CD14-positive monocyte (primary cell): ENCODE data around the gene HHIP. TPM values are rescaled to one million over a fixed set of nuclear protein-coding genes. Genes with fewer than 3 reads are reported as not detected.

Source experiments
- DNase-seq, 3 donors: peaks; one replicate each; pipeline ENCODE4 v3.0.0-alpha.2; 2011 to 2022
- H2AFZ ChIP-seq: 2 replicates; pipeline ENCODE4 v1.6.0; 2012; ENCODE audit warnings: mild to moderate bottlenecking, low read depth, low read length, inconsistent platforms; ENCODE audit not compliant: insufficient read depth, poor library complexity, severe bottlenecking
- H3K27ac ChIP-seq, 2 donors: 1 replicate in 1 of 2; 2 replicates in 1 of 2; pipeline ENCODE4 v1.5.1; 2012 to 2013; ENCODE audit warnings: low read length in 2 of 2, control low read depth in 1 of 2, inconsistent platforms in 1 of 2, low read depth in 1 of 2, mild to moderate bottlenecking in 1 of 2
- H3K27me3 ChIP-seq, 2 donors: one replicate each; pipeline versions ENCODE4 v1.6.0 to v1.6.1; 2011 to 2013; ENCODE audit warnings: low read length in 2 of 2; ENCODE audit not compliant: control insufficient read depth in 2 of 2, insufficient read depth in 2 of 2
- H3K36me3 ChIP-seq, 2 donors: replicated peaks in 1 of 2; 1 replicate in 1 of 2; 2 replicates in 1 of 2; pipeline versions ENCODE4 v1.5.1 to v1.6.1; 2012 to 2013; ENCODE audit warnings: low read length in 2 of 2, control low read depth in 1 of 2, inconsistent platforms in 1 of 2, mild to moderate bottlenecking in 1 of 2; ENCODE audit not compliant: insufficient read depth in 2 of 2, control insufficient read depth in 1 of 2
- H3K4me1 ChIP-seq, 2 donors: 1 replicate in 1 of 2; 2 replicates in 1 of 2; pipeline versions ENCODE4 v1.5.1 to v1.6.1; 2012 to 2013; ENCODE audit warnings: low read length in 2 of 2, control low read depth in 1 of 2, inconsistent platforms in 1 of 2, mild to moderate bottlenecking in 1 of 2, moderate library complexity in 1 of 2; ENCODE audit not compliant: insufficient read depth in 2 of 2, control insufficient read depth in 1 of 2
- H3K4me2 ChIP-seq: replicated peaks from 2 replicates; pipeline ENCODE3; 2012; ENCODE audit warnings: low read length, moderate library complexity, mild to moderate bottlenecking; ENCODE audit not compliant: poor library complexity, severe bottlenecking; ENCODE audit errors: extremely low read depth
- H3K4me3 ChIP-seq, 3 experiments: fragments of 200-600 bp in 1 of 3; sonication (generic) in 1 of 3; replicated peaks in 1 of 3; 1 replicate in 2 of 3; 2 replicates in 1 of 3; pipeline ENCODE4 v1.5.1; 2011 to 2013; ENCODE audit warnings: low read length in 3 of 3, mild to moderate bottlenecking in 3 of 3, control low read depth in 2 of 3, low read depth in 2 of 3, inconsistent platforms in 1 of 3, moderate library complexity in 1 of 3
- H3K79me2 ChIP-seq: 2 replicates; pipeline ENCODE4 v1.6.0; 2012; ENCODE audit warnings: mild to moderate bottlenecking, control low read depth, inconsistent platforms, low read length, moderate library complexity; ENCODE audit not compliant: insufficient read depth
- H3K9ac ChIP-seq: 2 replicates; pipeline ENCODE4 v1.6.0; 2017; ENCODE audit warnings: low read length, mild to moderate bottlenecking; ENCODE audit not compliant: insufficient read depth, poor library complexity, severe bottlenecking
- H3K9me3 ChIP-seq, 2 donors: replicated peaks in 1 of 2; 1 replicate in 1 of 2; 2 replicates in 1 of 2; pipeline versions ENCODE4 v1.5.1 to v1.6.1; 2012 to 2013; ENCODE audit warnings: low read length in 2 of 2, control low read depth in 1 of 2; ENCODE audit not compliant: control insufficient read depth in 1 of 2, insufficient read depth in 1 of 2
- H4K20me1 ChIP-seq: 2 replicates; pipeline ENCODE4 v1.6.0; 2012; ENCODE audit warnings: mild to moderate bottlenecking, low read length, control low read depth, moderate library complexity; ENCODE audit not compliant: insufficient read depth
- H3K27ac Mint-ChIP-seq, 7 donors: one replicate each; pipeline ENCODE4 v1.8.0; 2020; ENCODE audit warnings: mild to moderate bottlenecking in 7 of 7, mixed read lengths in 7 of 7, moderate library complexity in 6 of 7, inconsistent platforms in 2 of 7
- H3K27me3 Mint-ChIP-seq, 3 donors: one replicate each; pipeline ENCODE4 v1.8.0; 2021 to 2022; ENCODE audit warnings: low read depth in 3 of 3, mild to moderate bottlenecking in 3 of 3, mixed read lengths in 3 of 3, moderate library complexity in 3 of 3, inconsistent platforms in 1 of 3
- H3K36me3 Mint-ChIP-seq, 2 donors: one replicate each; pipeline ENCODE4 v1.8.0; 2020; ENCODE audit warnings: mixed read lengths in 2 of 2, inconsistent platforms in 1 of 2, mild to moderate bottlenecking in 1 of 2
- H3K4me1 Mint-ChIP-seq: one replicate; pipeline ENCODE4 v1.8.0; 2020; ENCODE audit warnings: mild to moderate bottlenecking, mixed read lengths
- H3K4me3 Mint-ChIP-seq, 2 donors: one replicate each; pipeline ENCODE4 v1.8.0; 2020; ENCODE audit warnings: mild to moderate bottlenecking in 2 of 2, mixed read lengths in 2 of 2, moderate library complexity in 1 of 2
- H3K9me3 Mint-ChIP-seq, 7 donors: one replicate each; pipeline ENCODE4 v1.8.0; 2020 to 2022; ENCODE audit warnings: mixed read lengths in 7 of 7, mild to moderate bottlenecking in 6 of 7, moderate library complexity in 6 of 7, inconsistent platforms in 2 of 7
- WGBS: methylation state at CpG from one replicate; pipeline ENCODE4 v1.1.5; 2013; ENCODE audit warnings: missing lambda C conversion rate; ENCODE audit not compliant: insufficient coverage; 5-methylcytosine and 5-hydroxymethylcytosine counted together
- intact Hi-C, 2 donors: fragments of 100-400 bp; cut with micrococcal nuclease; formaldehyde crosslinking; loops; one replicate each; pipeline versions ENCODE4 v1.15.0 to v1.15.1; 2023
- polyA plus RNA-seq, 3 donors: library from polyadenylated mRNA; depleted of rRNA in 1 of 3; unstranded in 2 of 3; stranded (reverse) in 1 of 3; fragments of 300-500 nt in 2 of 3; fragments of >200 nt in 1 of 3; fragmentation: Illumina TruSeq in 2 of 3; gene quantifications; 1 replicate in 2 of 3; 2 replicates in 1 of 3; pipeline ENCODE4 v1.2.3, GENCODE V29; 2012 to 2021
- TF ChIP-seq, protein P1 (sequence below): fragments of 200-600 bp; IDR thresholded peaks from one replicate; pipeline ENCODE4 v1.8.0; 2022; ENCODE audit warnings: antibody characterized with exemption, mild to moderate bottlenecking

The HHIP gene
- polyA plus RNA-seq, 3 donors = not detected

DNA sequence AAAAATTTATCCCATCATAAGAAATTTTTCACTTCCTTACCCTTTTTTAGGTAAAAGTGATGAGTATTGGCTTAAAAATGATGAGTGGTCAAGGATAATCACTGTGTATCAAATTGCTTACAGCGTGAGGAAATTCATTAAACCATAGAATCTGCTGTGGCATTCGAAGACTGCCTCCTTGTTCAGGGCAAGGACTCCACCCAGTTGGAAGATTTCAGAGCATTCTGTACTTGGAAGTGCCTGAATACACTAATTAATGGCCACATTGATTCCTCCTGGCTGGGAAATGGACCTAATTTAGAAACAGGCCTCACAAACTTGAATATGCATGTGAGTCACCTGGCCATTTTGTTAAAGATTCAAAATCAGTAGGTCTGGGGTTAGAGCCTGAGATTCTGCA, 83.2 kb downstream of the HHIP start:
- TF ChIP-seq, protein P1, sequence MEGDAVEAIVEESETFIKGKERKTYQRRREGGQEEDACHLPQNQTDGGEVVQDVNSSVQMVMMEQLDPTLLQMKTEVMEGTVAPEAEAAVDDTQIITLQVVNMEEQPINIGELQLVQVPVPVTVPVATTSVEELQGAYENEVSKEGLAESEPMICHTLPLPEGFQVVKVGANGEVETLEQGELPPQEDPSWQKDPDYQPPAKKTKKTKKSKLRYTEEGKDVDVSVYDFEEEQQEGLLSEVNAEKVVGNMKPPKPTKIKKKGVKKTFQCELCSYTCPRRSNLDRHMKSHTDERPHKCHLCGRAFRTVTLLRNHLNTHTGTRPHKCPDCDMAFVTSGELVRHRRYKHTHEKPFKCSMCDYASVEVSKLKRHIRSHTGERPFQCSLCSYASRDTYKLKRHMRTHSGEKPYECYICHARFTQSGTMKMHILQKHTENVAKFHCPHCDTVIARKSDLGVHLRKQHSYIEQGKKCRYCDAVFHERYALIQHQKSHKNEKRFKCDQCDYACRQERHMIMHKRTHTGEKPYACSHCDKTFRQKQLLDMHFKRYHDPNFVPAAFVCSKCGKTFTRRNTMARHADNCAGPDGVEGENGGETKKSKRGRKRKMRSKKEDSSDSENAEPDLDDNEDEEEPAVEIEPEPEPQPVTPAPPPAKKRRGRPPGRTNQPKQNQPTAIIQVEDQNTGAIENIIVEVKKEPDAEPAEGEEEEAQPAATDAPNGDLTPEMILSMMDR = no peak
- H3K9me3 ChIP-seq = no peaks in the 10 kb centered on the region
- H3K4me2 ChIP-seq = no peak overlapping the region
- peaks cover 0 to 4% of the 10 kb centered on the region in 2 donors for H3K4me1 ChIP-seq
- Mint-ChIP-seq H3K27ac (no peak overlapping the region), H3K4me3 (no peak overlapping the region), H3K27me3 (peaks cover 0 to 2% (median 0%) of the 10 kb centered on the region in 3 donors), H3K9me3 (no peaks in the 10 kb centered on the region), H3K4me1 (peaks cover 3% of the 10 kb centered on the region), H3K36me3 (no peaks in the 10 kb centered on the region)
- H3K4me3 ChIP-seq = no peak overlapping the region
- intact Hi-C loops = no loop called here
- WGBS = 94% methylated on average over 2 of the region's 2 CpGs
- H3K27me3 ChIP-seq = no peaks in the 10 kb centered on the region
- no peaks in the 10 kb centered on the region for H3K36me3 ChIP-seq
- no peaks in the 10 kb centered on the region for H4K20me1 ChIP-seq
- no peak for DNase-seq
- no peaks in the 10 kb centered on the region for H3K79me2 ChIP-seq
- no peak overlapping the region for H2AFZ ChIP-seq
- no peak overlapping the region for H3K27ac ChIP-seq
- H3K9ac ChIP-seq = no peak overlapping the region

DNA sequence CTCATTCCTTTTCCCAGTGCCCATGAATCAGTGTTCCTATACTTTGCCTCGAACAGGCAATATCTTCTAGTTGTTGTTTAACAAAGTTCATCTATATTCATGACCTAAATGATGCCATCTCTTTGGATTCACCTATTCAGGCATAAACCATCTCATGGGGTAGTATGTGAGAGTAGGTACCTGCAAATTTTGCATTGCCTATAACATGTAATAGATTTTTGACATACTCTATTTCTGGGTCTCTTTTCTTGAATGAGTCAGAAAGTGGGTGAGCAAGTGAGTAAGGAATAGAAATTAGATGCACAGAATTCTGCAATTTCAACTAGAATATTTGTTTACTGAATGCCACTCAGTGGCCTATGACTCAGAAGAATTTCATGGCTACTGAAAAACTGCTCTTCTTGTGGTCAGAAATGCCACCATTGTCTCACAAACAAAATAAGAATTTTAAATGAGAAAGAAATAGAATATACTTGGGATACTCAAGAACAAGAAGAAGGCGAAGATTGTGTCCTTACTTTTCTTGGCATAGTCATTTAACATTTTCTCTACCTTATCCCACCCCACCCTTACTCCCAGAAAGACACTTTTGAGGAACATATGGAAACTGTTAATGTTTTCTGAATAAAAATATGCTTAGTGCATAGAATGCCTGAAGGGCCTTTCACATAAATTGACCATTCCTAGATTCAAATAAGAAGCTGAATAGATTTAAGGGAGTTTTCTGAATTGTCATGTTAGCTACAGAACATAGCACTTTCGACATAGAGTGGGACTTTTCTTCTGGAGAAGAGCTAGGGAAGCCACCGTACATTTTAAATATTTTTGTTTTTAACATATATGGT, 86.8 kb downstream of the HHIP start:
- H3K4me3 ChIP-seq = no peak overlapping the region
- Mint-ChIP-seq H3K4me3 (no peak overlapping the region), H3K9me3 (no peaks in the 10 kb centered on the region), H3K4me1 (no peaks in the 10 kb centered on the region), H3K36me3 (no peaks in the 10 kb centered on the region), H3K27ac (no peak overlapping the region), H3K27me3 (no peaks in the 10 kb centered on the region)
- TF ChIP-seq, protein P1 = no peak
- no peak overlapping the region for H3K9ac ChIP-seq
- H2AFZ ChIP-seq = no peak overlapping the region
- no peaks in the 10 kb centered on the region for H3K79me2 ChIP-seq
- no peaks in the 10 kb centered on the region for H3K9me3 ChIP-seq
- H3K4me1 ChIP-seq = no peaks in the 10 kb centered on the region
- no peak overlapping the region for H3K27ac ChIP-seq
- DNase-seq = no peak
- H3K36me3 ChIP-seq = no peaks in the 10 kb centered on the region
- intact Hi-C loops = no loop called here
- no peaks in the 10 kb centered on the region for H3K27me3 ChIP-seq
- no peak overlapping the region for H3K4me2 ChIP-seq
- no CpG with 5 or more reads among the region's 4 CpGs for WGBS
- no peaks in the 10 kb centered on the region for H4K20me1 ChIP-seq
